Left lung (tissue), 10 donors: Measurements from ENCODE around the gene PLA2G4A. TPM values are rescaled to one million over a fixed set of nuclear protein-coding genes. Genes with fewer than 3 reads are reported as not detected.

ENCODE experiments used
- ATAC-seq: fragments of 200-7000 bp; cut with Tn5 transposase; one replicate; pipeline ENCODE4 v1.9.1; 2020; ENCODE audit warnings: moderate library complexity
- DNase-seq, 4 donors: peaks; one replicate each; pipeline ENCODE4 v3.0.0-alpha.2; 2013 to 2020
- H3K27ac ChIP-seq, 2 donors: fragments of 200-600 bp; sonication (generic) in 1 of 2; one replicate each; pipeline versions ENCODE4 v1.5.0 to v1.8.0; 2020 to 2021
- H3K27me3 ChIP-seq, 2 donors: fragments of 200-600 bp; sonication (generic) in 1 of 2; one replicate each; pipeline versions ENCODE4 v1.5.0 to v1.8.0; 2020 to 2021
- H3K36me3 ChIP-seq, 2 donors: fragments of 200-600 bp; sonication (generic) in 1 of 2; one replicate each; pipeline versions ENCODE4 v1.5.0 to v1.8.0; 2020 to 2021
- H3K4me1 ChIP-seq, 2 donors: fragments of 200-600 bp; one replicate each; pipeline ENCODE4 v1.8.0; 2021
- H3K4me3 ChIP-seq, 2 donors: fragments of 200-600 bp; sonication (generic) in 1 of 2; one replicate each; pipeline versions ENCODE4 v1.5.0 to v1.8.0; 2020 to 2021; ENCODE audit warnings: mild to moderate bottlenecking in 1 of 2
- H3K9me3 ChIP-seq, 2 donors: fragments of 200-600 bp; sonication (generic) in 1 of 2; one replicate each; pipeline versions ENCODE4 v1.5.0 to v1.8.0; 2020 to 2021
- CTCF ChIP-seq, 2 donors: fragments of 200-600 bp; sonication (generic) in 1 of 2; IDR thresholded peaks; one replicate each; pipeline versions ENCODE4 v1.5.0 to v1.8.0; 2021; ENCODE audit warnings: antibody characterized with exemption in 2 of 2
- intact Hi-C, 2 donors: fragments of 100-400 bp; cut with DNase I; formaldehyde crosslinking; loops; one replicate each; pipeline versions ENCODE4 v1.11.2 to v1.14.2; 2022
- polyA plus RNA-seq, 6 donors: library from polyadenylated mRNA; unstranded; fragments of 120-200 nt; gene quantifications; one replicate each; pipeline ENCODE4 v1.2.1, GENCODE V29; 2013; ENCODE audit not compliant: insufficient read length in 6 of 6
- total RNA-seq, 2 donors: library from RNA; stranded (reverse); fragmentation: NEBNext Ultra II Directional; extraction: Animal tissue kit (Norgen Biotek cat#: 25700); gene quantifications; one replicate each; pipeline ENCODE4 v1.2.1, GENCODE V29; 2021
- donor health status: DM: no; HTN: yes; CAD: no.
- donor health status: DM: no; HTN: no; CAD: no.

The PLA2G4A gene
- total and polyA plus RNA-seq, 8 donors, result 8.2 to 13.9 (median 10.4) TPM

DNA sequence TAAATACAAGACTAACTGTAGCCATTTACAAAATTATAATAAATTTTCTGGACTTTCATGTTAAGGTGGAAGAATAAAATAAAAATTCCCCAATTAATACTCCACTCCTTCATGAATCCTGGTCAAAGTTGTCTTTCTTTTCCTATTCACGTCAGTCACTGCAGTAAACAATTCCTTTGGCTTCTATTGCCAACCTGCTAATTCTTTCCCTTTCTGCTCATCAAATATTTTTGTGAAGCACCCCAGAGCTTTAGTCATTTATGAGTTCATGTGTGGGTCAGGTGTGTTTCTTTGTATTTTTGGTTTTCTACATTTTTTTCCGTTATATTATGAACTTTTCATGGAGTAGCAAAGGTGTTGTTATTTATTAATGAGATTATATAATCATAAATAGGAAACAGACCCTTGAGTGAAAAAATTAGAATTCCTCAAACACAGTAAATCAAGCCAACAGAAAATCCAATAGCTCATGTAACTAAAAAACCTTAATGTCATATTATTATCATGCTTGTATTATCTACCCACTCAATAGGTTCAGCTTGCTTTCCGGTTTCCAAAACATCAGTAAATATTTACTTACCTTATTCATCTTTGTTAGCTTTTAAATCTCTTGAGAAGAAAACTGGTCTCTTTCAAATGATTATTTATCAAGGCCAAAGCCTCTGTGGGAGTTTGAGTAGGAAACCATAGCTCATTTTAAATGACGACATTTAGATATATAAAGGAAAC, 29.6 kb upstream of the PLA2G4A start:
- Histone ChIP-seq H3K36me3 (no peaks in the 10 kb centered on the region), H3K27ac (no peak overlapping the region), H3K4me3 (no peak overlapping the region), H3K9me3 (no peaks in the 10 kb centered on the region), H3K27me3 (no peaks in the 10 kb centered on the region), H3K4me1 (no peaks in the 10 kb centered on the region)
- intact Hi-C loops, result no loop called here
- ATAC-seq, result no peak
- no peak for DNase-seq
- no peak for TF ChIP-seq CTCF (IDR thresholded peaks at IDR 0.05)

GRCh38 chr1:186799689-186800054, 29.1 kb upstream of the PLA2G4A start:
- no peak for TF ChIP-seq CTCF (IDR thresholded peaks at IDR 0.05)
- DNase-seq (no peak), ATAC-seq (no peak)
- Histone ChIP-seq H3K36me3 (no peaks in the 10 kb centered on the region), H3K9me3 (no peaks in the 10 kb centered on the region), H3K4me3 (no peak overlapping the region), H3K27me3 (no peaks in the 10 kb centered on the region), H3K27ac (no peak overlapping the region), H3K4me1 (no peaks in the 10 kb centered on the region)
- intact Hi-C loops, result no loop called here

- Histone ChIP-seq H3K27ac (no peak overlapping the region), H3K4me3 (no peak overlapping the region), H3K4me1 (no peaks in the 10 kb centered on the region), H3K9me3 (no peaks in the 10 kb centered on the region), H3K27me3 (no peaks in the 10 kb centered on the region), H3K36me3 (no peaks in the 10 kb centered on the region)
- ATAC-seq (no peak), DNase-seq (no peak)
- TF ChIP-seq CTCF (IDR thresholded peaks at IDR 0.05), result no peak
- intact Hi-C loops, result no loop called here
Measured at GRCh38 chr1:186802388-186802787, 26.4 kb upstream of the PLA2G4A start.

GRCh38 chr1:186804679-186805078, 24.1 kb upstream of the PLA2G4A start:
- intact Hi-C loops, result no loop called here

GRCh38 chr1:186806477-186806876, 22.3 kb upstream of the PLA2G4A start:
- intact Hi-C loops, result no loop called here
- no peaks in the 10 kb centered on the region for H3K4me1 ChIP-seq

More at GRCh38 chr1:186804679-186805078, 24.1 kb upstream of the PLA2G4A start:
- ATAC-seq (no peak), DNase-seq (no peak)
- no peaks in the 10 kb centered on the region for H3K9me3 ChIP-seq
- H3K4me1 ChIP-seq, result no peaks in the 10 kb centered on the region
- H3K36me3 ChIP-seq, result no peaks in the 10 kb centered on the region
- H3K4me3 ChIP-seq, result no peak overlapping the region
- no peak overlapping the region for H3K27ac ChIP-seq
- no peak for TF ChIP-seq CTCF (IDR thresholded peaks at IDR 0.05)
- H3K27me3 ChIP-seq, result no peaks in the 10 kb centered on the region

More at GRCh38 chr1:186806477-186806876, 22.3 kb upstream of the PLA2G4A start:
- Histone ChIP-seq H3K9me3 (no peaks in the 10 kb centered on the region), H3K27ac (no peak overlapping the region), H3K27me3 (no peaks in the 10 kb centered on the region), H3K36me3 (no peaks in the 10 kb centered on the region), H3K4me3 (no peak overlapping the region)
- peak; percentile 61 for ATAC-seq
- peak in 1 of 4 donors; percentile 30 for DNase-seq
- TF ChIP-seq CTCF (IDR thresholded peaks at IDR 0.05), result no peak
